22Rv1 (cell line): ENCODE data around the gene SRRT.

ENCODE experiments used
- ZFX ChIP-seq: fragments of 450-650 bp; IDR thresholded peaks from 2 replicates; pipeline ENCODE4 v1.6.1; 2017; ENCODE audit warnings: antibody characterized with exemption, borderline replicate concordance
- TF ChIP-seq, protein P1 (sequence below): fragments of 450-650 bp; IDR thresholded peaks from 2 replicates; pipeline ENCODE4 v1.5.1; 2017; ENCODE audit warnings: mild to moderate bottlenecking

DNA sequence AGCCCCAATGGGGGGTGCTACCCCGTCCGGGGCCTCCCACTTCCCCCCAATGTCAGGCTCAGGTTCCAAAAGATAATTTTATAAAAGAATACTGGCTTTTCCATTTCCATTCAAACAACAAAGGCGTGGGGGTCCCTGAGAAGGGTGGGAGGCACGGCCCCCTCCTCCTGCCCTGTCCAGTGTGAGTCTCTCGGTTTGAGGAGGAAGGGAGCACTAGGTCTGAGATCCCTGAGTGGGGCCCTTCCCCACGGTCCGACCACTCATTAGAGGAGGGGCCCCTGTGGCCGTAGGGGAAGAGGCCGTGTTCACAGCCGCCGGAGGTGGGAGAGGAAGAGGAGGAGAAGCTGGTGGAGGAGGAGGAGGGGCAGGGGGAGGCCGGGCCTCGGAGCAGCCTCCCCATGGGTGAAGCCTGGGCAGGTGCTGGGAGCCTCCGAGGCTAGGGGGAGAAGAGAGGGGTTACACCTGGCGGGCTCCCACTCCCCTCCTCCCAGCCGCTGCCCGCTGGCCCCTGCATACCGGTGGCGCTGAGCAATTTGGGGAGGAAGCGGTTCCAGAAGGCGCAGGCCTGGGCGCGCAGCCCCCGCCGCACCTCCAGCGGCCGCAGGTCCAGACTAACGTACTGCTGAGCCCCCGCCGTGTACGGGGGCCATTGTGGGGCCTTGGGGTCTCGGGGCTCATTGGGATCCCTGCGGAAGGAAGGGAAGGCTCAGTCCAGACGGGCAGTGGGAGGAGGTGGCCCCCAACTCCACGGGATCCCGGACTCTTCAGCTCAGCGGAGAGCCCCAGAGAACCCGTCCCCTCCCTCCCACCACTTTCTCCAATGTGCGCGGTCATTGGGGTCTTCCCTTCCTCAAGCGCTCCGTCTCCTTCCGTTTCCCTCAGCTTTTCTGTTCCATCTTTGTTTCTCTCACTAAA lies 16.0 kb downstream of the SRRT start:
- TF ChIP-seq, protein P1, sequence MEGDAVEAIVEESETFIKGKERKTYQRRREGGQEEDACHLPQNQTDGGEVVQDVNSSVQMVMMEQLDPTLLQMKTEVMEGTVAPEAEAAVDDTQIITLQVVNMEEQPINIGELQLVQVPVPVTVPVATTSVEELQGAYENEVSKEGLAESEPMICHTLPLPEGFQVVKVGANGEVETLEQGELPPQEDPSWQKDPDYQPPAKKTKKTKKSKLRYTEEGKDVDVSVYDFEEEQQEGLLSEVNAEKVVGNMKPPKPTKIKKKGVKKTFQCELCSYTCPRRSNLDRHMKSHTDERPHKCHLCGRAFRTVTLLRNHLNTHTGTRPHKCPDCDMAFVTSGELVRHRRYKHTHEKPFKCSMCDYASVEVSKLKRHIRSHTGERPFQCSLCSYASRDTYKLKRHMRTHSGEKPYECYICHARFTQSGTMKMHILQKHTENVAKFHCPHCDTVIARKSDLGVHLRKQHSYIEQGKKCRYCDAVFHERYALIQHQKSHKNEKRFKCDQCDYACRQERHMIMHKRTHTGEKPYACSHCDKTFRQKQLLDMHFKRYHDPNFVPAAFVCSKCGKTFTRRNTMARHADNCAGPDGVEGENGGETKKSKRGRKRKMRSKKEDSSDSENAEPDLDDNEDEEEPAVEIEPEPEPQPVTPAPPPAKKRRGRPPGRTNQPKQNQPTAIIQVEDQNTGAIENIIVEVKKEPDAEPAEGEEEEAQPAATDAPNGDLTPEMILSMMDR: no peak
- no peak for TF ChIP-seq ZFX
